Neural cell (in vitro differentiated cells): ENCODE results near the gene NIM1K.

ENCODE experiments used
- EZH2 ChIP-seq: fragments of 200-600, 300-800 bp; shearing (Covaris generic), sonication (generic); IDR thresholded peaks from 2 replicates; pipeline ENCODE4 v1.6.1; 2014; ENCODE audit warnings: antibody characterized with exemption, low read length, borderline replicate concordance, mild to moderate bottlenecking; ENCODE audit not compliant: insufficient read depth, poor library complexity, severe bottlenecking
- POLR2AphosphoS5 ChIP-seq: IDR thresholded peaks from 2 replicates; pipeline ENCODE4 v1.6.1; 2012
- RAD21 ChIP-seq: fragments of 450-650 bp; conservative IDR thresholded peaks from 2 replicates; pipeline ENCODE4 v1.6.1; 2014; ENCODE audit warnings: antibody characterized with exemption, mild to moderate bottlenecking, moderate library complexity
- TF ChIP-seq, protein P1 (sequence below): fragments of 450-650 bp; IDR thresholded peaks from 2 replicates; pipeline ENCODE4 v1.5.1; 2014; ENCODE audit warnings: antibody characterized with exemption, mild to moderate bottlenecking, moderate library complexity; ENCODE audit not compliant: poor library complexity, severe bottlenecking
- TF ChIP-seq, protein P2 (sequence below): IDR thresholded peaks from 2 replicates; pipeline ENCODE4 v1.6.1; 2012; ENCODE audit warnings: borderline replicate concordance

DNA sequence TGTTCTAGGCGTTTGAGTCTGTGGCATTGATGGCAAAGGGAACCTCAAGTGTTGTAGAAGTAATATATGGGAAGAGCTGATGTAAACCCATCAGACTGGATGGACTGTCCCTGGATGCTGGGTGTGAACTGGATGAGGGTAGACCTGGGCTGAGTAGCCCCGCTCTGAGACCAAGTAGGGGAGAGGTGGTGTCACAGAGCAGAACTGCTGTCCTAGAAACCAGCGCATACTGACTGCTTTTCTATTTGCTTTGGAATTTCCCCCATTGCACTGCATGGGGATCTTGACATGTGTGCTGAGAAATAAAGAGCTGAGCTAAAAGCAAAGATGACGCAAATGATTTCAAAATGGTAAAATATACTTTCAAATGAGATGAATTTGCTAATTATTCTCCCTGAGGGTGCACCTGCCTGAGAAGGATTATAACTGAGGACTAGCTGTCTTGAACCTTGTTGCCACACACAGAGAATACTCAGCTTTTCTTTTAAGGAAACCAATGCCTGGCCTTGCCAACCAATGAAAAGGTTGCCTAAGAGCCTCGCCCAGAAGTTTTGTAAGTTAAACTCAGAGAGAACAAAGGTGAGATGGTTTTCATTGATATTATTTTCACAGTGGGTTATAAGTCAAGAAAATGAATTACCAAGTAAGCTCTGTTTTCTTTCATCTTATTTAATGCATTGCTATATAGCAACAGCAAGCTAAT, 44.8 kb downstream of the NIM1K start:
- TF ChIP-seq, protein P1, sequence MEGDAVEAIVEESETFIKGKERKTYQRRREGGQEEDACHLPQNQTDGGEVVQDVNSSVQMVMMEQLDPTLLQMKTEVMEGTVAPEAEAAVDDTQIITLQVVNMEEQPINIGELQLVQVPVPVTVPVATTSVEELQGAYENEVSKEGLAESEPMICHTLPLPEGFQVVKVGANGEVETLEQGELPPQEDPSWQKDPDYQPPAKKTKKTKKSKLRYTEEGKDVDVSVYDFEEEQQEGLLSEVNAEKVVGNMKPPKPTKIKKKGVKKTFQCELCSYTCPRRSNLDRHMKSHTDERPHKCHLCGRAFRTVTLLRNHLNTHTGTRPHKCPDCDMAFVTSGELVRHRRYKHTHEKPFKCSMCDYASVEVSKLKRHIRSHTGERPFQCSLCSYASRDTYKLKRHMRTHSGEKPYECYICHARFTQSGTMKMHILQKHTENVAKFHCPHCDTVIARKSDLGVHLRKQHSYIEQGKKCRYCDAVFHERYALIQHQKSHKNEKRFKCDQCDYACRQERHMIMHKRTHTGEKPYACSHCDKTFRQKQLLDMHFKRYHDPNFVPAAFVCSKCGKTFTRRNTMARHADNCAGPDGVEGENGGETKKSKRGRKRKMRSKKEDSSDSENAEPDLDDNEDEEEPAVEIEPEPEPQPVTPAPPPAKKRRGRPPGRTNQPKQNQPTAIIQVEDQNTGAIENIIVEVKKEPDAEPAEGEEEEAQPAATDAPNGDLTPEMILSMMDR = no peak
- TF ChIP-seq POLR2AphosphoS5 (no peak), RAD21 (no peak), EZH2 (no peak)
- TF ChIP-seq, protein P2, sequence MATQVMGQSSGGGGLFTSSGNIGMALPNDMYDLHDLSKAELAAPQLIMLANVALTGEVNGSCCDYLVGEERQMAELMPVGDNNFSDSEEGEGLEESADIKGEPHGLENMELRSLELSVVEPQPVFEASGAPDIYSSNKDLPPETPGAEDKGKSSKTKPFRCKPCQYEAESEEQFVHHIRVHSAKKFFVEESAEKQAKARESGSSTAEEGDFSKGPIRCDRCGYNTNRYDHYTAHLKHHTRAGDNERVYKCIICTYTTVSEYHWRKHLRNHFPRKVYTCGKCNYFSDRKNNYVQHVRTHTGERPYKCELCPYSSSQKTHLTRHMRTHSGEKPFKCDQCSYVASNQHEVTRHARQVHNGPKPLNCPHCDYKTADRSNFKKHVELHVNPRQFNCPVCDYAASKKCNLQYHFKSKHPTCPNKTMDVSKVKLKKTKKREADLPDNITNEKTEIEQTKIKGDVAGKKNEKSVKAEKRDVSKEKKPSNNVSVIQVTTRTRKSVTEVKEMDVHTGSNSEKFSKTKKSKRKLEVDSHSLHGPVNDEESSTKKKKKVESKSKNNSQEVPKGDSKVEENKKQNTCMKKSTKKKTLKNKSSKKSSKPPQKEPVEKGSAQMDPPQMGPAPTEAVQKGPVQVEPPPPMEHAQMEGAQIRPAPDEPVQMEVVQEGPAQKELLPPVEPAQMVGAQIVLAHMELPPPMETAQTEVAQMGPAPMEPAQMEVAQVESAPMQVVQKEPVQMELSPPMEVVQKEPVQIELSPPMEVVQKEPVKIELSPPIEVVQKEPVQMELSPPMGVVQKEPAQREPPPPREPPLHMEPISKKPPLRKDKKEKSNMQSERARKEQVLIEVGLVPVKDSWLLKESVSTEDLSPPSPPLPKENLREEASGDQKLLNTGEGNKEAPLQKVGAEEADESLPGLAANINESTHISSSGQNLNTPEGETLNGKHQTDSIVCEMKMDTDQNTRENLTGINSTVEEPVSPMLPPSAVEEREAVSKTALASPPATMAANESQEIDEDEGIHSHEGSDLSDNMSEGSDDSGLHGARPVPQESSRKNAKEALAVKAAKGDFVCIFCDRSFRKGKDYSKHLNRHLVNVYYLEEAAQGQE = no peak
